ENCODE measurements around the gene RAB36.

The RAB36 gene

GRCh38 chr22:23180893-23181720 lies 35.8 kb downstream of the RAB36 start:
- DNase-seq (ENCODE audit: low read depth, low spot score): peak; percentile 55

GRCh38 chr22:23181721-23182308 lies 36.5 kb downstream of the RAB36 start:
- peak; percentile 23 for DNase-seq (ENCODE audit: low read depth, low spot score)

DNA sequence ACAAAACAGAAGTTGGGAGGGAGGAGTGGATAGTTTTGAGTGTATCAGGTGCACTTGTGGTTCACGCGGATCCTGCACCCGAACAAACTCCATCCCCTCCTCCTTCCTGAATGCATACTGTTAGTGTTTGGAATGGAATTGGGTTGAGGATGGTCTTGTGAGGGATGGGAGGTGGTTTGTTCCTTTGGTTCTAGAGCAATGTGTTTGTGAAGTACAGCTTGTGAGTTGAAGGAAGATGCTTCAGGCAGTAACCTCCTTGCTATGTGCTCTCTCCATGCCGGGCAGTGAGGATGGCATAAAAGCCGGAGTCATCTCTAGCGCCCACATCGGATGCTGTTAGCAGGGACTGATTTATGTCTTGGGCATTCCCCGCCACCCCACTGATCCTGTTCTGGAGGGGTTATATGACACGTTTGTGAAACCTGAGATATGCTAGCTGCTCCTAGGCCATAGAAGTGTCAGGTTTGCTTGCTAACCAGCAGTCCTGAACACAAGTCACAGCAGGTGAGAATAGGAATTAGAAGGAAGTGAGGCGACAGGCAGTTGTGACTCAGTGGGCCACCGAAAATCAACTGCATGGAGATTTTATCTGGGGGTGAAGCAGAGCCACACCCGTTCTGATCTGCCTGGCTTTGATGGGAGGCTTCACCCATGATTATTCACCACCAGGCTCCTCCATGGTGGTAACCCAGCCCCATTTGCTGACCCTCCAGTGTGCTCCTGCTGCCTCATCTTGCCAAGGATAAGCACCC lies 37.2 kb downstream of the RAB36 start:
- DNase-seq (ENCODE audit: low read depth, low spot score): peak; percentile 48

DNA sequence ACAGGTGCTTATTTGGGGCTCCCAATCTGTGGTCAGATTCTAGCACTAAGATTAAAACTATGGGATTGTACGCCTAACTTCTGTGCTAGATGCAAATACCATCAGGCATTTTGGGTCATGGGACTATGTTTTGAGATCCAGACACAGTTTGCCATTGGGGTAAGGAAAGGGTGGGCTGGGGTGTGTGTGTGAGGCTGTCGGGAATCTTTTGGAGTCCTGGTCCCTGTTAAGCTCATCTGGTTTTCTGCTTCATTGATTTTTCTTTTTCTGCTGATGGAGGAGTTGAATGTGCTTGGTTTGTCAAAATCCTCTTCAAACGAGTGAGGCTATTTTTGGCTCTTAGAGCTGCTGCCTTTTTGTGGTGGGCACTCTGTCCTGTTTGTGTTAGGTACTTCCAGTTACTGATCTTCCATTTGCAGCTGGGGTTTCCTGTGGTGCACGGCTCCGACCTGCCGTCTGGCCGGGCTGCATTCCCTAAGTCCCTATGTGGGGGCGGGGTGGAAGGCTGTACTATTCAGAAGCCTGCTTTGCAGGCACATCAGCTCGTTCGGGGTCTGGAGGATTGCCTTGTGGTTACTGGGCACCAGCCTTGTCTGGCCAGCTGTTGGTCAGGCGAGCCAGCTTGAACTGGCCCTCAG lies 37.9 kb downstream of the RAB36 start:
- DNase-seq (ENCODE audit: low read depth, low spot score): peak; percentile 86

DNA sequence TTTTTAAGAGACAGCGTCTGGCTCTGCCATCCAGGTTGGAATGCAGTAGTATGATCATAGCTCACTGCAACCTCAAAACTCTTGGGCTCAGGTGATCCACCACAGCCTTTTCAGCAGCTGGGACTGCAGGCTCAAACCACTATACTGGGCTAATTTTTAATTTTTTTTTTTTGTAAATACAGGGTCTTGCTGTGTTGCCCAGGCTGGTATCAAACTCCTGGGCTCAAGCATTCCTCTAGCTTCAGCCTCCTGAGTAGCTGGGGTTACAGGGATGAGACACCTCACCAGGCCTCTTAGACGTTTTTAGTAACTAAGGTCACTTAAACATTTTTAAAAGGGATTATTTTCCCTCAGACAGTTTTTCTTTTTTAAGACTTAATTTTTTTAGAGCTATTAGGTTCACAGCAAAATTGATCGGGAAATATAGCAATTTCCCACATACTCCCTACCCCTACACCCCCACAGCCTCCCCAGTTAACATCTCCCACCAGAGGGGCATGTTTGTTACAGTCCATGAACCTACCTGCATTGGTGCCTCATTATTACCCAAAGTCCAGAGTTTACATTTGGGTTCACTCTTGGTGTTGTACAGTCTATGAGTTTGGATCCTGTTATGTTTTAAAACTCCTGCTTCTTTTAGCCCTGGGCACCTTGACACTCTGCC lies 39.0 kb downstream of the RAB36 start:
- no peak for DNase-seq (ENCODE audit: low read depth, low spot score)

DNA sequence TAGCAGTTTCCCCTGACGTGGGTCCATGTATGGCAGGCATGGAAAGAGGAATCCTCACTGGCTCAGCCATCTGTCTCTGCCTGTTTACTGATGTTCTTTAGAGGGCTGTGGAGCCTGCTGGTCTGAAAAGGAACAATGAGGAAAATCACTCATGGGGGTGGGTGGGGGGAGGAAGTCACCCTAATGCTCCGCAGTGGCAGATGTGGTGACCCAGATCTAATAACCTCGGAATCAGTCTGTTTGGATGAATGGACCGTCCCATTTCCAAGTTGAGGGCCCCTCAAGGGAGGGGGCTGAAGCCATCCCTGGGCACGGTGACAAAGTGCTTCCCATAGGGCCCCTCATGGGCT lies 39.5 kb downstream of the RAB36 start:
- no peak for DNase-seq (ENCODE audit: low read depth, low spot score)

DNA sequence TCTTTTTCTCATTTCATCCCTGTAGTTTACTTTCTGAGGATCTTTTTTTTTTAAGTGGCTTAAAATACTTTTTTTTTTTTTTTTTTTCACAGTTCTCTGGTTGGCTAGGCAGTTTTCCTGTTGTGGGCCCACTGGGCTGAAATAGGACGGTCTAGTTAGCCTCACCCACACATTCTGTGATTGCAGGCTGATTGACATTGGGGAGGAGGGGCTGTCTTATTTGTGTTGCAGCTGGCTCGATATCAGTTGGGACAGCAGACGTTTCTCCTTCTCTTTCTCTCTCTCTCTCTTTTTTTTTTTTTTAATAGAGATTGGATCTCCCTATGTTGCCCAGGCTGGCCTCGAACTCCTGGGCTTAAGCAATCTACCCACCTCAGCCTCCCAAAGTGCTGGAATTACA lies 41.9 kb downstream of the RAB36 start:
- DNase-seq (ENCODE audit: low read depth, low spot score): no peak

DNA sequence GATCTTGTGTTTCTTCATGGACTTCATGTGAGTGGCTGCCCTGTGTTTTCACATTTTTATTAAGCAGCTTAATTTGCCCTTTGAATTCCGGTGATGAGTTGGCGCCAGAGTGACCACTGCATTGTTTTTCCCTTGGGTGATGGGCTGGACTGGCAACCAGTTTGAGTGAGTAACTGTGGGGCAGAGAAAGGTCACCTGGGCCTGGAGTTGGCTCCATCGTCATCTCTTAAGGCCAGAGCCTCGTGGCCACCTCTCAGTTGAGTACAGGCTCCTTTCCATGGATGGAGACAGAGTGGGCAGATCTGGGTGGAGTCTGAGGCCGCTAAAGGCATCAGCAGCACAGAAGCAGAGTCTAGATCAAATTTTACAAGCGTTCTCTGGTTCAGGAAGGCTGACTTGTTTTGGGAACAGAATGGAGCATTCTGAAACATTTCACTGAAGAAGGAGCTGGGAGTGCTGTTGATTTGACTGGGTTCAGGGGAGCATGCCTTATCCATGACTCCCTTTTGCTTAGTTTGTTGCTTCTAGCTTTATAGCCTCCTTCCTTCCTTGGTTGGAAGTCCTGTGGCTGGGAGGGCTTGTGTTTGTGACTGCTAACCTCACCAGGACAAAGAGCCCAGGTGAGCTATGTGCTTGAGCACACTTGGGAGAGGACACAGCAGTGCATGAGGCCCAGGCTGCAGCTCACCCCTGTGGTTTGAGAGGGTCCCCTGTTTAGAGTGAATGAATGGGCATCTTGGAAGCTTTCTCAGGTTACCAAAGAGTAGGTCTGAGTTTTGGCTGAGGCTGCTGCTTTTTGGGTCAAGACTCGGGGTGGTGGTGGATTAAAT lies 42.8 kb downstream of the RAB36 start:
- peak; percentile 51 for DNase-seq (ENCODE audit: low read depth, low spot score)

DNA sequence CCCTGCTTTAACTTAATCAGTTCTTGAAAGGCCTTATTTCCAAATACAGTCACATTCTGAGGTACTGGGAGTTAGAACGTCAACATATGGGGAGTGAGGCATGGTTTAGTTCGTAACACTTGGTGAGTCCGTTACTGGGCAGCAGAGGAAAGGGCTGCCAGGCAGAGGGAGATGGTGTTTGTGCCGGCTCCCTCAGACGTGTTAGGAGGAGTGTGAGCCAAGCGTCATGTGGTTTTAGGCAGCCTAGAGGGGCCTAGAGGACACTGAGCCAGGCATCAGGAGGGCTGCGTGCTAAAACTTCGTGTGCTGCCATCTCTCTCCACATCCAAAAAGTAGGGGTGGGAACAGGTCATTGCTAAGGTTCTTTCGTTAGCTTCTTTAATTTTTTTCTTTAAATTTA lies 45.2 kb downstream of the RAB36 start:
- DNase-seq (ENCODE audit: low read depth, low spot score): no peak

DNA sequence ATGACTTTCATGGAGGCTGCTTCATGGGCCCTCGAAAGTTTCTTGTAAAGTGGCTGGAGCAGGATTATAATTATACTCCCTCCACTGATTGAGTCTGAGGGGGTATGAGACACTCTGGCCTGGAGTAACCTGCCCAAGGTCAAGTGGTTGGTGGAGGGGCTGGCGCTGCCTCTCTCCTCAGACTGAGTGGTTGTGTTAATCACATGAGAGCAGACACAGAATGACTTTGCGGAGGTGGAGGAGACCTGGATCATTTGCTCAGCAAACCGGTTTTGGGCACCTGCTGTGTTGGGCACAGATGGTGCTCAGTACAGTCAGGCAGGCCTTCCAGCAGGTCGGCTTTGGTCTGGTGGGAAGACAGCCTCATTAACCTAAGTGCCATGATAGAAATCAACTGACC lies 46.9 kb downstream of the RAB36 start:
- no peak for DNase-seq (ENCODE audit: low read depth, low spot score)

GRCh38 chr22:23192558-23192957 lies 47.3 kb downstream of the RAB36 start:
- DNase-seq (ENCODE audit: low read depth, low spot score): no peak

GRCh38 chr22:23193196-23193827 lies 48.0 kb downstream of the RAB36 start:
- DNase-seq (ENCODE audit: low read depth, low spot score): no peak

- DNase-seq (ENCODE audit: low read depth, low spot score): peak; percentile 35
These were observed 48.6 kb downstream of the RAB36 start for GRCh38 chr22:23193882-23194281.

DNA sequence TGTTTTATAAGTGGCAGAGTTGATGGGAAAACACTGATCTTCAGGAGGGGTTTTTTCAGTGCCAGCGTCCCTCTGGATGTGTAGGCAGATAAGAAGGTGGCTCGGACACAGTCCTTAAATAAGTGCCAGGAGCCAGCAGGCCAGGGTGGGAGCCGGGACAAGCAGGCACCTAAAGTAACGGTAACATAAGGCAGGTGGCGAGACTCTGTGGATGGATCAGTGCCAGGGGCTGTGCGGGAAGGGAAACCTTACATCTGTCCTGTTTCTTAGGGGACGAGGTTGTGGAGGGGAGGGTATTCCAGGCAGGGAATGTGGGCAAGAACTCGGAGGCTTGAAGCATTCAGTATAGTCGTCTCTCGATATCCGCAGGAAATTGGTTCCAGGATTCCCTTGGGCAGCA lies 50.9 kb downstream of the RAB36 start:
- DNase-seq (ENCODE audit: low read depth, low spot score): no peak

DNA sequence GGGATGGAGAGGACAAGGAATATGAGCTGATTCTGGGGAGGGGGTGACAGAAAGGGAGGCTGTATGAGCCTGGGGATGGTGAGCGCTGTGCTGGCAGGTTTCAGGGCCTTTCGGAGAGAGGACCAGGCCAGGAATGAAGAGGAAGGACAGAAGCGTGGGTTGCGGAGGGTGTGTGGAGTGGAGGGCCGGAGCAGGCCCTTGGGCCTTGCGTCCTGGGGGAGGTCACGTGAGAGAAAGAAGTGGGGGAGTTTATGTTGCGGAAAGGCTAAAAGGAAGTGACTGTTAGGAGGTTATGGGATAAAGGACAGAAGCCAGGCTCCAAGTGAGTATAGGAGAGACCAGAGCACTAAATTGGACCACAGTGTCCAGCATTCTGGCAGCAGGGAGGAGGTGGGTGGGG lies 52.6 kb downstream of the RAB36 start:
- no peak for DNase-seq (ENCODE audit: low read depth, low spot score)

DNA sequence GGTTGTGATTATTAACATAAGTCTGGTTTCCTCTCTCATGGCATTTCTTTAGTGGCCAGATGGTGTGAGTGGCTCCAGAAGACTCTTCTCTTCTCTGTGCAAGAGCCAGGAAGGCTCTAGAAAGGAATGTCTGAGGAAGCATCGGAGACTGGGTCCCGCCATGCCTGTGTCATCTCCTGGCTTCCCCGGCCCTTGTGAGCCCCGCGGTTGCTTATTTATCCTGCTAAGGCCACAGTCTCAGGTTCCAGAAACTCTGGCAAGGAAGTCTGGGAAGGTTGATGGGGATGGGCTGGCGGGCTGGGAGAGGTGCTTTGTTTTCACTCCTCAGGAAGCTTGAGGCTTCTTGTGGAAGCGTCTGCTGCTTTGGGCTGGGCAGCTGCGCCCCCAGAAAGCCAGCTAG lies 53.9 kb downstream of the RAB36 start:
- peak; percentile 26 for DNase-seq (ENCODE audit: low read depth, low spot score)

DNA sequence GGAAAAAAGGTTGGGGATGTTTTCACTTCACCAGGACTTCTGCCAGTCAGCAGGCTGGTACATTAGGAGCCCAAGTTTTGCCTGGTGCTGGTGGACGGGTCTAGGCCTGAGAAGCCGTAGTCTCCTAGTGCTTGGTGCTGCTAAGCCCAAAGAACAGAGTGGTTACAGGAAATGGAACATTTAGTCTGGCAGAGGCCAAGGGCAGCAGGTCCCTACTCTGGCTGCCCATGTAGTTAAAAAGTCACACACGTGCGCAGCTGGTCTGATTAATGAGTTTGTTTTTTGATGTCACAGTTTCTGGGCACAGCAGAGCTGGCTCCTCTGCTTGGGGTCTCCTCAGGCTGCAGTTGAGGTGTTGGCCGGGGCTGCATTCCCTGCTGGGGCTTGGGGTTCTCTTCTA lies 55.6 kb downstream of the RAB36 start:
- DNase-seq (ENCODE audit: low read depth, low spot score): no peak

- DNase-seq (ENCODE audit: low read depth, low spot score): no peak
These were observed 57.7 kb downstream of the RAB36 start for GRCh38 chr22:23202812-23203451.

DNA sequence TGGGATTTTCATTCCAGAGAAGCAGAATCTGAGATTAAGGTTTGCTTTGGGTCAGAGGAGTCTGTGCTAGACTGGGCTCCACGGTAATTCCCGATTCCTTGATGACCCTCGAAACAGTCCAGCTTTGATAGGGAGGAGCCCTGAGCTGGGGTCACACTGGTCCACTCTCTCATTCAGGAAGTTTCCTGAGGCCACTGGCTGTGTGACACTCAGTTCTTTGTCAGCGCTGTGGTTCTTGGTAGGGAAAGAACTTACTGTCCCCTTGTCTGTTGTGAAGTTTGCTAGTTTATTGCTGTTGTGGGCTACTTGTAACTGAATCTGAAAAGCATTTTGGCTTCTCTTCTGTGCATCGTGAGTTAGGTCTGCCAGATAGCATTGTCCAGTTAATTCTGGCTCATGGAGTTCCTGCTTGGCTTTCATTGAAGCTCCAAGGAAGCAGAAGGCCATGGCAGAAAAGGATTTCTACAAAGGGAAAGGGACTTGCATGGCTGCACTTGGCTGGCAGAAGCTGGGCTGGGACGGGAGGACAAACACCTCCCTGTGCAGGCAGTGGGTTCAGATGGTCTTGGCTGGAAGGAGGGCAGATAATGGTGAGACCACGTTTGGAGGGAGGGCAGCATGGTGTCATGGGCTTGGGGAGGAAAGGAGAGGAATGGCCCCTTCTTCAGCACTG lies 58.3 kb downstream of the RAB36 start:
- DNase-seq (ENCODE audit: low read depth, low spot score): no peak
